Ascending aorta (tissue), 2 donors: ENCODE data around the gene TMEM165. TPM values are rescaled to one million over a fixed set of nuclear protein-coding genes. Genes with fewer than 3 reads are reported as not detected.
"Not testable (repeated sequence)": the region's sequence is repeated elsewhere in the genome, so short reads cannot be mapped to it uniquely, and the experiment has no call there.

ENCODE experiments used
- DNase-seq, 2 donors: peaks; one replicate each; pipeline ENCODE4 v3.0.0-alpha.2; 2019; ENCODE audit warnings: low spot score in 2 of 2
- H3K27ac ChIP-seq, 2 donors: fragments of 200-600 bp; sonication (generic); one replicate each; pipeline ENCODE4 v1.5.1; 2016 to 2017; ENCODE audit warnings: mild to moderate bottlenecking in 1 of 2
- H3K27me3 ChIP-seq: fragments of 200-600 bp; sonication (generic); one replicate; pipeline ENCODE4 v1.5.1; 2017
- H3K36me3 ChIP-seq, 2 donors: fragments of 200-600 bp; sonication (generic); one replicate each; pipeline ENCODE4 v1.5.1; 2016
- H3K4me1 ChIP-seq, 2 donors: fragments of 200-600 bp; sonication (generic); one replicate each; pipeline ENCODE4 v1.5.1; 2016 to 2017; ENCODE audit warnings: mild to moderate bottlenecking in 1 of 2
- H3K4me3 ChIP-seq, 2 donors: fragments of 200-600 bp; sonication (generic); one replicate each; pipeline ENCODE4 v1.5.1; 2016 to 2017; ENCODE audit warnings: mild to moderate bottlenecking in 1 of 2
- H3K9me3 ChIP-seq, 2 donors: fragments of 200-600 bp; sonication (generic); one replicate each; pipeline ENCODE4 v1.5.1; 2016
- intact Hi-C: fragments of 100-400 bp; cut with DNase I; formaldehyde crosslinking; loops from one replicate; pipeline ENCODE4 v1.15.1; 2023
- total RNA-seq: library from RNA; depleted of rRNA; stranded (reverse); fragments of >200 nt; gene quantifications from one replicate; pipeline ENCODE4 v1.1.0, GENCODE V29; 2016
- TF ChIP-seq, protein P1 (sequence below), 3 experiments: fragments of 200-600 bp in 2 of 3; fragments of 450-650 bp in 1 of 3; sonication (generic) in 2 of 3; IDR thresholded peaks; one replicate each; pipeline ENCODE4 v1.5.1; 2016 to 2019; ENCODE audit warnings: antibody characterized with exemption in 3 of 3, mild to moderate bottlenecking in 1 of 3, moderate library complexity in 1 of 3

Gene TMEM165
- total RNA-seq, 1 donor from 2014 or later, result 178 TPM

DNA sequence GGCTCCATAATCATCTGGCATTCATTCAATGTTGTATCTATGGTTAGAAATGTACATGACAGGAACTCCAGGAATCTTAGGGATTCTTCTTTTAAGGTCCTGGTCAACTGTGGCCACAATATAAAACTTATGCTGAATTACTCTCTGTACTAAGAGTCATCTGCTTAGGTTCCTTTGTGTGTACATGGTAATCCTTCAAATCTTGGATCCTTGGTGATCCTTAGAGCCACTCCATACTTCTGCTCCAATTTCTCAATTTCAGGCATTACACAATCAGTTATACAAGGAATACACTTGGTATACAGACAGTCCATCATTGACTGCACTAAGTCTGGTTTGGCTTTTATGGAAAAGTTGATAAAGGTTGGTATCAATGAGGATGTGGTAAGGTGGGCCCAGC is 43.9 kb upstream of the TMEM165 start:
- H3K27me3 ChIP-seq, result no peaks in the 10 kb centered on the region
- H3K27ac ChIP-seq, result no peak overlapping the region
- peaks cover 5 to 7% of the 10 kb centered on the region in 2 donors for H3K4me1 ChIP-seq
- TF ChIP-seq, protein P1, sequence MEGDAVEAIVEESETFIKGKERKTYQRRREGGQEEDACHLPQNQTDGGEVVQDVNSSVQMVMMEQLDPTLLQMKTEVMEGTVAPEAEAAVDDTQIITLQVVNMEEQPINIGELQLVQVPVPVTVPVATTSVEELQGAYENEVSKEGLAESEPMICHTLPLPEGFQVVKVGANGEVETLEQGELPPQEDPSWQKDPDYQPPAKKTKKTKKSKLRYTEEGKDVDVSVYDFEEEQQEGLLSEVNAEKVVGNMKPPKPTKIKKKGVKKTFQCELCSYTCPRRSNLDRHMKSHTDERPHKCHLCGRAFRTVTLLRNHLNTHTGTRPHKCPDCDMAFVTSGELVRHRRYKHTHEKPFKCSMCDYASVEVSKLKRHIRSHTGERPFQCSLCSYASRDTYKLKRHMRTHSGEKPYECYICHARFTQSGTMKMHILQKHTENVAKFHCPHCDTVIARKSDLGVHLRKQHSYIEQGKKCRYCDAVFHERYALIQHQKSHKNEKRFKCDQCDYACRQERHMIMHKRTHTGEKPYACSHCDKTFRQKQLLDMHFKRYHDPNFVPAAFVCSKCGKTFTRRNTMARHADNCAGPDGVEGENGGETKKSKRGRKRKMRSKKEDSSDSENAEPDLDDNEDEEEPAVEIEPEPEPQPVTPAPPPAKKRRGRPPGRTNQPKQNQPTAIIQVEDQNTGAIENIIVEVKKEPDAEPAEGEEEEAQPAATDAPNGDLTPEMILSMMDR (IDR thresholded peaks at IDR 0.05), result no peak
- H3K4me3 ChIP-seq, result no peak overlapping the region
- DNase-seq, result no peak
- intact Hi-C loops, result no loop called here
- H3K36me3 ChIP-seq, result no peaks in the 10 kb centered on the region
- H3K9me3 ChIP-seq, result no peaks in the 10 kb centered on the region

DNA sequence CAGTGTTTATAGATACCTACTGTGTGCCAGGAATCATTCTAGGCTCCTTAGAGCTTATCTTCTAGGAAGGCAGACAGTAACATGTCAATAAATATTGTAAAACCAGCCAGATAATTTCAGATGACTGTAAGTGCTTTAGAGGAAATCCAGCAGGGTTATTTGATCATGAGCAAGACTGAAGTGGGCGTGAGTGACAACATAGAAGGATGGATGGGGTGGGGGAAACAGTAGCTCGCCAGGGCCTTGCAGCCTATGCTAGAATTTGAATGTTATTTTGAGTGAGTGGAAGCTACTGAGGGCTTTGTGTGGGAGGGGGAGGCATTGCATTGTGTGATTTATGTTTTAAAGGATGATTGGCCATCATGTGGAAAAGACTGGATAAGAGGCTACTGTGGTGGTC is 43.0 kb upstream of the TMEM165 start:
- DNase-seq, result no peak
- TF ChIP-seq, protein P1 (IDR thresholded peaks at IDR 0.05), result no peak
- Histone ChIP-seq H3K27me3 (no peaks in the 10 kb centered on the region), H3K9me3 (no peaks in the 10 kb centered on the region), H3K27ac (no peak overlapping the region), H3K4me1 (peaks cover 0 to 7% of the 10 kb centered on the region in 2 donors), H3K36me3 (no peaks in the 10 kb centered on the region), H3K4me3 (no peak overlapping the region)
- intact Hi-C loops, result no loop called here

DNA sequence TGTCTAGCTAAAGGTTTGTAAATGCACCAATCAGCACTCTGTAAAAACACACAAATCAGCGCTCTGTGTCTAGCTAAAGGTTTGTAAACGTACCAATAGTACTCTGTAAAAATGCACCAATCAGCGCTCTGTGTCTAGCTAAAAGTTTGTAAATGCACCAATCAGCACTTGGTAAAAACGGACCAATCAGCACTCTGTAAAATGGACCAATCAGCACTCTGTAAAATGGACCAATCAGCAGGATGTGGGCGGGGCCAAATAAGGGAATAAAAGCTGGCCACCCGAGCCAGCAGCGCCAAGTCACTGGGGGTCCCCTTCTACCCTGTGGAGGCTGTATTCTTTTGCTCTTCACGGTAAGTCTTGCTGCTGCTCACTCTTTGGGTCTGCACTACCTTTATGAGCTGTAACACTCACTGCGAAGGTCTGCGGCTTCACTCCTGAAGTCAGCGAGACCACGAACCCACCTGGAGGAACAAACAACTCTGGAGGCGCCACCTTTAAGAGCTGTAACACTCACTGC is 42.5 kb upstream of the TMEM165 start:
- H3K9me3 ChIP-seq, intact Hi-C loops, DNase-seq: not testable (repeated sequence)

DNA sequence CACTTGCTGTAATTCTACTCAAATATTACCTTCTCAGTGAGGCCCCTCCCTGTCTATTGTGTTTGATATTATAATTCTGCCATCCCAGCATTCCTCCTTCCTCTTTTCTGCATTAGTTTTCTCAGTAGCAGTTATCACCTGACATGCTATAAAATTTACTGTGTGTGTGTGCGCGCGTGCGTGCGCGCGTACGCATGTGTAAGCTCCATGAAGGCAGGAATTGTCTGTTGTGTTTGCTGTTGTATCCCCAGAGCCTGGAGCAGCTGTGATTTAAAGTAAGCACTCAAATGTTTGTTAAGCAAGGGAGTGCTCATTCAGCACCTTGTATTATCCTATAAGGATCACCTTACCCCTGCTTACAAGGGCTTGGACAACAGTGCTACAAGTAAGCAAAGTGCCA is 41.1 kb upstream of the TMEM165 start:
- H3K27me3 ChIP-seq, result no peaks in the 10 kb centered on the region
- no peak overlapping the region for H3K27ac ChIP-seq
- TF ChIP-seq, protein P1 (IDR thresholded peaks at IDR 0.05), result no peak
- H3K9me3 ChIP-seq, result no peaks in the 10 kb centered on the region
- H3K36me3 ChIP-seq, result no peaks in the 10 kb centered on the region
- intact Hi-C loops, result no loop called here
- peaks cover 0 to 22% of the 10 kb centered on the region in 2 donors for H3K4me1 ChIP-seq
- no peak for DNase-seq
- no peak overlapping the region for H3K4me3 ChIP-seq

More for the DNA sequence above, 42.5 kb upstream of the TMEM165 start:
- not testable (repeated sequence) for H3K36me3 ChIP-seq, H3K4me3 ChIP-seq, H3K27ac ChIP-seq, H3K27me3 ChIP-seq
- peaks cover 0 to 13% of the 10 kb centered on the region in 2 donors for H3K4me1 ChIP-seq

DNA sequence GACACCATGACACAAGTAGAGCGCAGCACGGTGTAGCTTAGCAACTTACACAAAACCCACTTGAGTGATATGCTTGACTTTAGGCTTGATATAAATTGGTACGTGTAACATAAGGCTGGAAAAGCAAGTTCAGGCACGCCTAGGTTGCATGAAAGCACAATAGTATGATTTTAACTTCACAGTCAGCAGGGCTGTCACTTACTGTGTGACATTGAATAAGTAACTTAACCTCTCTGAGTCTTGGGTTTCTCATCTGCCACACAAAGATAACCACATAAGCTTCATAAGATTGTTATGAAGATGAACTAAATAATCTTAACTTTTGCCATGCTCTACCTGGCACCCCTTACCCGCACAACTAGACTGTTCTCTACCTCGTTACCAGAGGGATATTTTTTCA is 40.2 kb upstream of the TMEM165 start:
- no peak overlapping the region for H3K27ac ChIP-seq
- H3K9me3 ChIP-seq, result no peaks in the 10 kb centered on the region
- TF ChIP-seq, protein P1 (IDR thresholded peaks at IDR 0.05), result no peak
- H3K36me3 ChIP-seq, result no peaks in the 10 kb centered on the region
- DNase-seq, result no peak
- intact Hi-C loops, result no loop called here
- H3K4me1 ChIP-seq, result peaks cover 0 to 22% of the 10 kb centered on the region in 2 donors
- no peak overlapping the region for H3K4me3 ChIP-seq
- no peaks in the 10 kb centered on the region for H3K27me3 ChIP-seq

DNA sequence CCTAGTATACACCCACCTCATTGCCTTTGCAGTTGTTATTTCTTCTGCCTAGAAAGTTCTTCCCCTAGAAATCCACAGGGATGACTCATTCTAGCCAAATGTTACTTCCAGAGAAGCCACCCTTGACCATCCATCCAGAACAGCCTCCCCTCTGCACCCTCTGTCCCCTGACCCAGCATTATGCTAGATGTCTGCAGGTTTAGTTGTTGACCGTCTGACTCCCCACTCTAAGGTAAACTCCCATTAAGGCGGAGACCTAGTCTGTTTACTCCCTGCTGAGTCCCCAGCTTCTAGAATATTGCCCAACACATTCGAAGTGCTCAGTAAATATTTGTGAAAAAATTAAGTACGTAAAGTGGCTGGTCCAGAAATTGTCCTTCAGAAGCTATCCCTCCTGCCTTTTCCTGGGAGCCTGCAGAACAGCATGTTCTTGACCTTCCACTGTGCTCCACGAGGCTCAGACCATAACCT is 38.7 kb upstream of the TMEM165 start:
- no peak overlapping the region for H3K4me3 ChIP-seq
- intact Hi-C loops, result no loop called here
- H3K27ac ChIP-seq, result peak overlapping the region; percentile 71 to 86

More for the DNA sequence above, 38.7 kb upstream of the TMEM165 start:
- no peak for DNase-seq
- H3K27me3 ChIP-seq, result no peaks in the 10 kb centered on the region
- no peaks in the 10 kb centered on the region for H3K9me3 ChIP-seq
- TF ChIP-seq, protein P1 (IDR thresholded peaks at IDR 0.05), result no peak
- peaks cover 0 to 22% of the 10 kb centered on the region in 2 donors for H3K4me1 ChIP-seq
- no peaks in the 10 kb centered on the region for H3K36me3 ChIP-seq
